ENCODE data around the gene UPK3BL1.
"Not testable (repeated sequence)": the region's sequence is repeated elsewhere in the genome, so short reads cannot be mapped to it uniquely, and the experiment has no call there.

UPK3BL1 gene

DNA sequence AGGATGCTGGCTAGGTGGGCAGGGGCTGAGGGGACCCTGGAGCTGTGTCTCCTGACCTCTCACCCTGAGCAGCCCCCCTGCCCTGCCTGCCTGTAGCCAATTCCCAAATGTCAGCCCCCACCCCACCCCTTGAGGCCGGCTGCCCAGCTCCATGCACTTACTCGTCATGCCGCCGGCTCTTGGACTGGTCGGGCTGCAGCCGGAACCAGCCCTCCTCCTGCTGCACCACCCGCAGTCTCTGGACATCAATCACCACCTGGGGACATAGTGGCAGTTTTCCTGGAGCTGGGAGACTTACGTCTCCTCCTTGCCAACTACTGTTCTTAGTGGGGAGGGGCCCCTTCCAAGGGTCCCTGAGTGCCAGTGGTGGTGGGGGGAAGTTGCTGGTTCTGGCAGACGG lies 42.9 kb downstream of the UPK3BL1 start:
- H3K4me3 ChIP-seq (ENCODE audit: low read depth, low read length); DNase-seq (ENCODE audit: low read depth): not testable (repeated sequence)

- H3K4me3 ChIP-seq (ENCODE audit: low read depth, low read length); DNase-seq (ENCODE audit: low read depth): not testable (repeated sequence)
Measured at GRCh38 chr7:102596036-102596435, 46.6 kb downstream of the UPK3BL1 start.

DNA sequence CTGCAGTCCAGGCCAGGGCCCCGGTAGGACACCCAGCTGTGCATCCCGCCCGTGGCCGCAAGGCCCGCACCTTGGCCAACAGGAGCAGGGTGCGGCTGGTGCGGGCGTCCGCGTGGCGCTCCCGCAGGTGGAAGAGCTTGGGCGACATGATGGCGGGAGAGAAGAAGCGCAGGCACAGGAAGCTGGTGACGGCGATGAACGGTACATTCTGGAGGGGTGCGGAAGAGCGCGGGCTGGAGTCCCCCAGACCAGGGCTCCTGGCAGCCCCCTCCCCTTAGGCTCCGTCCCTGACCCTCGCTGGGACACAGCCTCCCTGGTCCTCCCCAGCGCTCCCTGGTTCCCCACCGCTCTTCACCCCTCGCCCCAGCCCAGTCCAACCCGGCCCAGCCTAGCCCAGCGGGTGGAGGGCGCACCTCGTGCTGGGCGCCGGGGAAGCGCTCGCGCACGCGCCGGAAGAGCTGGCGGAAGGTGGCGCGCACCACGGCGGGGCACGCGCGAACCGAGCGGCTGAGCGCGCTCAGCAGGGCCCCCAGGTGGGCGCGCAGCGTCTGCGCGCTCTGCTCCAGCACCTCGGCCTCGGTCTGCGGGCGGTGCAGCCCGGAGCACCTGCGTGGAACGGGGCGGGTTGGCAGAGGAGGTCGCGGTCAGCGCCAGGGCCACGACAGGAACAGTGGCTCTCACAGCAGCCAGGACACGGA lies 48.8 kb downstream of the UPK3BL1 start:
- not testable (repeated sequence) for H3K4me3 ChIP-seq (ENCODE audit: low read depth, low read length); DNase-seq (ENCODE audit: low read depth)

DNA sequence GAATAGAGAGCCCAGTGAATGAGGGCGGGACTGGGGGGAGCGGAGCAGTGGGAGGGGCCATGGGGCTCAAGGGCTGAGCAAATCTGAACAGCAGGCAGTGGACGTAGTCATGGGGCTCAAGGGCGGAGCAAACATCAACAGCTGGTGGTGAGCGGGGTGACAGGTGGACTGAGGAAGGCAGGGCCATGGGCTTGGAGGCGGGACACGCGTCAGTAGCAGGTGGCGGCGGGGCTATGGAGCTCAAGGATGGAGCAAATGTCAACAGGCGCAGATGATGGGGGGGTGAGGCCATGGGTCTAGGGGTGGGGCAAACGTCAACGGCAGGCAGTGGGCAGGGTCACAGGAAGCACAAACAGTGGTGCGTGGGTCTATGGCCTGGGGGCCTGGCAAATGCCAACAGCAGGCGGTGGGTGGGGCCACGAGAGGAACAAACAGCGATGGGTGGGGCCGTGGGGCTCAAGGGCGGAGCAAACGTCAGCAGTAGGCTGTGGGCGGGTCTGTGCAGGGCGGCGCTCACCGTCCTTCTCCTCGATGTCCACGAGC lies 50.0 kb downstream of the UPK3BL1 start:
- not testable (repeated sequence) for DNase-seq (ENCODE audit: low read depth); H3K4me3 ChIP-seq (ENCODE audit: low read depth, low read length)

DNA sequence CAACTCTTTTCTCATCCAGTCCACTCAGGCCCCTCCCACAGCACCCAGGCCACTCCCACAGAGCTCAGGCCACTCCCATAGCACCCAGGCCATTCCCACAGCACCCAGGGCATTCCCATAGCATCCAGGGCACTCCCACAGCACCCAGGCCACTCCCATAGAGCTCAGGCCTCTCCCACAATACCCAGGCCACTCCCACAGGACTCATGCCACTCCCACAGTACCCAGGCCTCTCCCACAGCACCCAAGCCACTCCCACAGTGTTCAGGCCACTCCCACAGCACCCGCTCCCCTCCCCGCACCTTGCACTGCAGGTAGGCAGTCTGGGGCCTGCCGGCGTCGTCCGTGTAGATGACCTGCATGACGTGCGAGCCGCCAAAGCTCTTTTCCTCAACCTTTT lies 52.7 kb downstream of the UPK3BL1 start:
- H3K4me3 ChIP-seq (ENCODE audit: low read depth, low read length); DNase-seq (ENCODE audit: low read depth): not testable (repeated sequence)
